CD14-positive monocyte (primary cell): ENCODE data around the gene CDH12. TPM values are rescaled to one million over a fixed set of nuclear protein-coding genes. Genes with fewer than 3 reads are reported as not detected.

Experiments
- DNase-seq, 3 donors: peaks; one replicate each; pipeline ENCODE4 v3.0.0-alpha.2; 2011 to 2022
- H2AFZ ChIP-seq: 2 replicates; pipeline ENCODE4 v1.6.0; 2012; ENCODE audit warnings: mild to moderate bottlenecking, low read depth, low read length, inconsistent platforms; ENCODE audit not compliant: insufficient read depth, poor library complexity, severe bottlenecking
- H3K27ac ChIP-seq, 2 donors: 1 replicate in 1 of 2; 2 replicates in 1 of 2; pipeline ENCODE4 v1.5.1; 2012 to 2013; ENCODE audit warnings: low read length in 2 of 2, control low read depth in 1 of 2, inconsistent platforms in 1 of 2, low read depth in 1 of 2, mild to moderate bottlenecking in 1 of 2
- H3K27me3 ChIP-seq, 2 donors: one replicate each; pipeline versions ENCODE4 v1.6.0 to v1.6.1; 2011 to 2013; ENCODE audit warnings: low read length in 2 of 2; ENCODE audit not compliant: control insufficient read depth in 2 of 2, insufficient read depth in 2 of 2
- H3K36me3 ChIP-seq, 2 donors: replicated peaks in 1 of 2; 1 replicate in 1 of 2; 2 replicates in 1 of 2; pipeline versions ENCODE4 v1.5.1 to v1.6.1; 2012 to 2013; ENCODE audit warnings: low read length in 2 of 2, control low read depth in 1 of 2, inconsistent platforms in 1 of 2, mild to moderate bottlenecking in 1 of 2; ENCODE audit not compliant: insufficient read depth in 2 of 2, control insufficient read depth in 1 of 2
- H3K4me1 ChIP-seq, 2 donors: 1 replicate in 1 of 2; 2 replicates in 1 of 2; pipeline versions ENCODE4 v1.5.1 to v1.6.1; 2012 to 2013; ENCODE audit warnings: low read length in 2 of 2, control low read depth in 1 of 2, inconsistent platforms in 1 of 2, mild to moderate bottlenecking in 1 of 2, moderate library complexity in 1 of 2; ENCODE audit not compliant: insufficient read depth in 2 of 2, control insufficient read depth in 1 of 2
- H3K4me2 ChIP-seq: replicated peaks from 2 replicates; pipeline ENCODE3; 2012; ENCODE audit warnings: low read length, moderate library complexity, mild to moderate bottlenecking; ENCODE audit not compliant: poor library complexity, severe bottlenecking; ENCODE audit errors: extremely low read depth
- H3K4me3 ChIP-seq, 3 experiments: fragments of 200-600 bp in 1 of 3; sonication (generic) in 1 of 3; replicated peaks in 1 of 3; 1 replicate in 2 of 3; 2 replicates in 1 of 3; pipeline ENCODE4 v1.5.1; 2011 to 2013; ENCODE audit warnings: low read length in 3 of 3, mild to moderate bottlenecking in 3 of 3, control low read depth in 2 of 3, low read depth in 2 of 3, inconsistent platforms in 1 of 3, moderate library complexity in 1 of 3
- H3K79me2 ChIP-seq: 2 replicates; pipeline ENCODE4 v1.6.0; 2012; ENCODE audit warnings: mild to moderate bottlenecking, control low read depth, inconsistent platforms, low read length, moderate library complexity; ENCODE audit not compliant: insufficient read depth
- H3K9ac ChIP-seq: 2 replicates; pipeline ENCODE4 v1.6.0; 2017; ENCODE audit warnings: low read length, mild to moderate bottlenecking; ENCODE audit not compliant: insufficient read depth, poor library complexity, severe bottlenecking
- H3K9me3 ChIP-seq, 2 donors: replicated peaks in 1 of 2; 1 replicate in 1 of 2; 2 replicates in 1 of 2; pipeline versions ENCODE4 v1.5.1 to v1.6.1; 2012 to 2013; ENCODE audit warnings: low read length in 2 of 2, control low read depth in 1 of 2; ENCODE audit not compliant: control insufficient read depth in 1 of 2, insufficient read depth in 1 of 2
- H4K20me1 ChIP-seq: 2 replicates; pipeline ENCODE4 v1.6.0; 2012; ENCODE audit warnings: mild to moderate bottlenecking, low read length, control low read depth, moderate library complexity; ENCODE audit not compliant: insufficient read depth
- H3K27ac Mint-ChIP-seq, 7 donors: one replicate each; pipeline ENCODE4 v1.8.0; 2020; ENCODE audit warnings: mild to moderate bottlenecking in 7 of 7, mixed read lengths in 7 of 7, moderate library complexity in 6 of 7, inconsistent platforms in 2 of 7
- H3K27me3 Mint-ChIP-seq, 3 donors: one replicate each; pipeline ENCODE4 v1.8.0; 2021 to 2022; ENCODE audit warnings: low read depth in 3 of 3, mild to moderate bottlenecking in 3 of 3, mixed read lengths in 3 of 3, moderate library complexity in 3 of 3, inconsistent platforms in 1 of 3
- H3K36me3 Mint-ChIP-seq, 2 donors: one replicate each; pipeline ENCODE4 v1.8.0; 2020; ENCODE audit warnings: mixed read lengths in 2 of 2, inconsistent platforms in 1 of 2, mild to moderate bottlenecking in 1 of 2
- H3K4me1 Mint-ChIP-seq: one replicate; pipeline ENCODE4 v1.8.0; 2020; ENCODE audit warnings: mild to moderate bottlenecking, mixed read lengths
- H3K4me3 Mint-ChIP-seq, 2 donors: one replicate each; pipeline ENCODE4 v1.8.0; 2020; ENCODE audit warnings: mild to moderate bottlenecking in 2 of 2, mixed read lengths in 2 of 2, moderate library complexity in 1 of 2
- H3K9me3 Mint-ChIP-seq, 7 donors: one replicate each; pipeline ENCODE4 v1.8.0; 2020 to 2022; ENCODE audit warnings: mixed read lengths in 7 of 7, mild to moderate bottlenecking in 6 of 7, moderate library complexity in 6 of 7, inconsistent platforms in 2 of 7
- CTCF ChIP-seq: fragments of 200-600 bp; IDR thresholded peaks from one replicate; pipeline ENCODE4 v1.8.0; 2022; ENCODE audit warnings: antibody characterized with exemption, mild to moderate bottlenecking
- WGBS: methylation state at CpG from one replicate; pipeline ENCODE4 v1.1.5; 2013; ENCODE audit warnings: missing lambda C conversion rate; ENCODE audit not compliant: insufficient coverage; 5-methylcytosine and 5-hydroxymethylcytosine counted together
- intact Hi-C, 2 donors: fragments of 100-400 bp; cut with micrococcal nuclease; formaldehyde crosslinking; loops; one replicate each; pipeline versions ENCODE4 v1.15.0 to v1.15.1; 2023
- polyA plus RNA-seq, 3 donors: library from polyadenylated mRNA; depleted of rRNA in 1 of 3; unstranded in 2 of 3; stranded (reverse) in 1 of 3; fragments of 300-500 nt in 2 of 3; fragments of >200 nt in 1 of 3; fragmentation: Illumina TruSeq in 2 of 3; gene quantifications; 1 replicate in 2 of 3; 2 replicates in 1 of 3; pipeline ENCODE4 v1.2.3, GENCODE V29; 2012 to 2021

The CDH12 gene
- polyA plus RNA-seq, 3 donors, result not detected

GRCh38 chr5:22662391-22662790 lies 190.8 kb downstream of the CDH12 start:
- H3K36me3 ChIP-seq, result no peaks in the 10 kb centered on the region
- no peak overlapping the region for H3K4me2 ChIP-seq
- WGBS, result 80% methylated on average over 1 of the region's 3 CpGs
- no peaks in the 10 kb centered on the region for H3K79me2 ChIP-seq
- no peak overlapping the region for H2AFZ ChIP-seq
- no peak overlapping the region for H3K9ac ChIP-seq
- no peaks in the 10 kb centered on the region for H3K27me3 Mint-ChIP-seq
- H3K36me3 Mint-ChIP-seq, result no peaks in the 10 kb centered on the region
- H3K4me1 Mint-ChIP-seq, result no peaks in the 10 kb centered on the region
- DNase-seq, result no peak
- intact Hi-C loops, result no loop called here
- no peak overlapping the region for H3K27ac Mint-ChIP-seq
- no peaks in the 10 kb centered on the region for H4K20me1 ChIP-seq
- H3K27ac ChIP-seq, result no peak overlapping the region
- no peak overlapping the region for H3K4me3 Mint-ChIP-seq
- H3K9me3 Mint-ChIP-seq, result peaks cover 0 to 5% (median 0%) of the 10 kb centered on the region in 7 donors
- no peak overlapping the region for H3K4me3 ChIP-seq
- no peaks in the 10 kb centered on the region for H3K4me1 ChIP-seq
- H3K9me3 ChIP-seq, result no peaks in the 10 kb centered on the region
- H3K27me3 ChIP-seq, result no peaks in the 10 kb centered on the region
- TF ChIP-seq CTCF, result no peak

- no peak overlapping the region for H3K27ac Mint-ChIP-seq
These were observed 201.8 kb downstream of the CDH12 start for GRCh38 chr5:22651355-22651754.

More at GRCh38 chr5:22651355-22651754, 201.8 kb downstream of the CDH12 start:
- no peak overlapping the region for H3K4me3 Mint-ChIP-seq
- Histone ChIP-seq H3K9me3 (no peaks in the 10 kb centered on the region), H3K36me3 (no peaks in the 10 kb centered on the region), H3K4me3 (no peak overlapping the region), H3K79me2 (no peaks in the 10 kb centered on the region), H3K27me3 (no peaks in the 10 kb centered on the region), H3K9ac (no peak overlapping the region), H4K20me1 (no peaks in the 10 kb centered on the region), H3K27ac (no peak overlapping the region), H3K4me1 (no peaks in the 10 kb centered on the region), H2AFZ (no peak overlapping the region), H3K4me2 (no peak overlapping the region)
- H3K9me3 Mint-ChIP-seq, result peaks cover 0 to 5% (median 0%) of the 10 kb centered on the region in 7 donors
- no peak for TF ChIP-seq CTCF
- no peaks in the 10 kb centered on the region for H3K4me1 Mint-ChIP-seq
- no peak for DNase-seq
- intact Hi-C loops, result no loop called here
- peaks cover 0 to 1% (median 0%) of the 10 kb centered on the region in 3 donors for H3K27me3 Mint-ChIP-seq
- no peaks in the 10 kb centered on the region for H3K36me3 Mint-ChIP-seq
